ENCODE results near the gene HLF.

GRCh38 chr17:55360971-55361370 lies 96.2 kb downstream of the HLF start:
- TF ChIP-seq, protein P1, sequence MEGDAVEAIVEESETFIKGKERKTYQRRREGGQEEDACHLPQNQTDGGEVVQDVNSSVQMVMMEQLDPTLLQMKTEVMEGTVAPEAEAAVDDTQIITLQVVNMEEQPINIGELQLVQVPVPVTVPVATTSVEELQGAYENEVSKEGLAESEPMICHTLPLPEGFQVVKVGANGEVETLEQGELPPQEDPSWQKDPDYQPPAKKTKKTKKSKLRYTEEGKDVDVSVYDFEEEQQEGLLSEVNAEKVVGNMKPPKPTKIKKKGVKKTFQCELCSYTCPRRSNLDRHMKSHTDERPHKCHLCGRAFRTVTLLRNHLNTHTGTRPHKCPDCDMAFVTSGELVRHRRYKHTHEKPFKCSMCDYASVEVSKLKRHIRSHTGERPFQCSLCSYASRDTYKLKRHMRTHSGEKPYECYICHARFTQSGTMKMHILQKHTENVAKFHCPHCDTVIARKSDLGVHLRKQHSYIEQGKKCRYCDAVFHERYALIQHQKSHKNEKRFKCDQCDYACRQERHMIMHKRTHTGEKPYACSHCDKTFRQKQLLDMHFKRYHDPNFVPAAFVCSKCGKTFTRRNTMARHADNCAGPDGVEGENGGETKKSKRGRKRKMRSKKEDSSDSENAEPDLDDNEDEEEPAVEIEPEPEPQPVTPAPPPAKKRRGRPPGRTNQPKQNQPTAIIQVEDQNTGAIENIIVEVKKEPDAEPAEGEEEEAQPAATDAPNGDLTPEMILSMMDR (IDR thresholded peaks at IDR 0.05): no peak
- TF ChIP-seq, protein P2, sequence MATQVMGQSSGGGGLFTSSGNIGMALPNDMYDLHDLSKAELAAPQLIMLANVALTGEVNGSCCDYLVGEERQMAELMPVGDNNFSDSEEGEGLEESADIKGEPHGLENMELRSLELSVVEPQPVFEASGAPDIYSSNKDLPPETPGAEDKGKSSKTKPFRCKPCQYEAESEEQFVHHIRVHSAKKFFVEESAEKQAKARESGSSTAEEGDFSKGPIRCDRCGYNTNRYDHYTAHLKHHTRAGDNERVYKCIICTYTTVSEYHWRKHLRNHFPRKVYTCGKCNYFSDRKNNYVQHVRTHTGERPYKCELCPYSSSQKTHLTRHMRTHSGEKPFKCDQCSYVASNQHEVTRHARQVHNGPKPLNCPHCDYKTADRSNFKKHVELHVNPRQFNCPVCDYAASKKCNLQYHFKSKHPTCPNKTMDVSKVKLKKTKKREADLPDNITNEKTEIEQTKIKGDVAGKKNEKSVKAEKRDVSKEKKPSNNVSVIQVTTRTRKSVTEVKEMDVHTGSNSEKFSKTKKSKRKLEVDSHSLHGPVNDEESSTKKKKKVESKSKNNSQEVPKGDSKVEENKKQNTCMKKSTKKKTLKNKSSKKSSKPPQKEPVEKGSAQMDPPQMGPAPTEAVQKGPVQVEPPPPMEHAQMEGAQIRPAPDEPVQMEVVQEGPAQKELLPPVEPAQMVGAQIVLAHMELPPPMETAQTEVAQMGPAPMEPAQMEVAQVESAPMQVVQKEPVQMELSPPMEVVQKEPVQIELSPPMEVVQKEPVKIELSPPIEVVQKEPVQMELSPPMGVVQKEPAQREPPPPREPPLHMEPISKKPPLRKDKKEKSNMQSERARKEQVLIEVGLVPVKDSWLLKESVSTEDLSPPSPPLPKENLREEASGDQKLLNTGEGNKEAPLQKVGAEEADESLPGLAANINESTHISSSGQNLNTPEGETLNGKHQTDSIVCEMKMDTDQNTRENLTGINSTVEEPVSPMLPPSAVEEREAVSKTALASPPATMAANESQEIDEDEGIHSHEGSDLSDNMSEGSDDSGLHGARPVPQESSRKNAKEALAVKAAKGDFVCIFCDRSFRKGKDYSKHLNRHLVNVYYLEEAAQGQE (IDR thresholded peaks at IDR 0.05; ENCODE audit: insufficient read depth in 1 of 2, low read depth in 2 of 2, low read length in 1 of 2): no peak

Data from Panc1 (cell line).